Raji (cell line): ENCODE results near the gene LRATD1.

Experiments
- POLR2A ChIP-seq: IDR thresholded peaks from 2 replicates; pipeline ENCODE4 v1.6.1; 2011; ENCODE audit warnings: low read depth, low read length, control low read depth; ENCODE audit not compliant: insufficient read depth

LRATD1 gene

GRCh38 chr2:14621906-14622549 lies 10.5 kb upstream of the LRATD1 start:
- TF ChIP-seq POLR2A: no peak

DNA sequence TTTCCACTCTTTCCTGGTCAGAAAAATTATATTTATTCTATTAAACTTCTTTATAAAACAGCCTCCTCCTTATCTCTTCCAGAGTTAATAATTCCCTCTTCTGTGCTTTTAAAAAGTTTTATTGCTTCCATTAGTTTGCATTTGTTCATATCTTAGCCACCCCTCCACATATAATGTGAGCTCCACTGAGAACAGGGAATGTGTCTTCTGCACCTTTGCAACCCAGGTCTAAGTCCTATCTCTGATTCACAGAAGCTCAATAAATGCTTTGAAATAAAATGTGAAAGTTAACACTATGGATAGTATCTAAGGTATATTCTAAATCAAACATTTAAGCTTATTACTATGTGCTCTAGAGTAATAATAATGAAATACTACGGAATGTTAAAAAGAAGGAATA lies 9.3 kb upstream of the LRATD1 start:
- TF ChIP-seq POLR2A: no peak

- no peak for TF ChIP-seq POLR2A
Observed at GRCh38 chr2:14626873-14627272, 5.6 kb upstream of the LRATD1 start.

- no peak for TF ChIP-seq POLR2A
Observed at GRCh38 chr2:14628901-14629300, 3.6 kb upstream of the LRATD1 start.

DNA sequence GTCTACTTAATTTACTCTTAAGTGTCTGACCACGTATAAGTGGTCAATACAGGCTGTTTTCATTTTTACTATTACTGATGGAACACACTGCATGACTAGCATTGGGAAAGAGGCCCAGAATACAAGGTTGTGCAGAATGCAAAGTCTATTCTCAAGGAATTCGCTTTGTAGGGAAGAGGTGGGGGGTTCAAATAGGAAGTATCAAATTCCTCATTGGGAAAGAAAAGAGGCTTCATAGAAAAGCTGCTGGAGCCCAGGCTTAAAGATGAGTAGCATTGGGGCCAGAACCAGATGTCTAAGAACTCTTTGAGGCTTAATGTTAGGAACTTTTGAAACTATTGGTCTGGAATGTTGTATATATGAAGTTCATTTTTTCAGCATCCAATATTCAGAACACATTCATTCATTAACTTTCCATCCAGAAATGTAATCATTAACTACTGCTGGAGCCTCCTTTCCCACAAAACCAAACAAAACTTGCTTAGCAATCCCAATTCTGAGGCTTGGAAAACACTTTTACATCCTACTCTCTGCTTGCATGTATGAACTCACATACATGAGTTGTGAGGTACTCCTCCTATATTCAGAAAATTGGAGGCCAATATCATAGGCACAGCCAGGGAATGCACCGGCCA lies 994 bp upstream of the LRATD1 start:
- TF ChIP-seq POLR2A: no peak

DNA sequence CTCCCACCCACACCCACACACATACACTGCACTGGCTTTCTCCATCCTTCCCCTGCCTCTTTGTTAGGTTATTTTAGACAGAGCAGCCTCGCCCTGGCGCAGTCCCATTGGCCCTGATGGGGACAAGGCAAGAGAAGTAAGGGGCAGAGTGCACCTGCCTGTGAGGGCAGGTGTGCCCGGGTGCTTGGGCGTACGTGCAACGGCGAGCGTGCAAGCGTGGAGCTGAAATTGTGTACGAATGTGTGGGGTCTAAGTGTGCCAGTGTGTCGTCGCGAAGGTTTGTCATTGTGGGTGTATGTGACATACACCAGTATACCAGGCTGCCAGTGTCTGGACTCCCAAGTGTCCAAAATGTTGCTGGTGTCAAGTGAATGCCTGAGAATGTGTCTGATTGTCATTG lies 544 bp downstream of the LRATD1 start:
- TF ChIP-seq POLR2A: no peak

DNA sequence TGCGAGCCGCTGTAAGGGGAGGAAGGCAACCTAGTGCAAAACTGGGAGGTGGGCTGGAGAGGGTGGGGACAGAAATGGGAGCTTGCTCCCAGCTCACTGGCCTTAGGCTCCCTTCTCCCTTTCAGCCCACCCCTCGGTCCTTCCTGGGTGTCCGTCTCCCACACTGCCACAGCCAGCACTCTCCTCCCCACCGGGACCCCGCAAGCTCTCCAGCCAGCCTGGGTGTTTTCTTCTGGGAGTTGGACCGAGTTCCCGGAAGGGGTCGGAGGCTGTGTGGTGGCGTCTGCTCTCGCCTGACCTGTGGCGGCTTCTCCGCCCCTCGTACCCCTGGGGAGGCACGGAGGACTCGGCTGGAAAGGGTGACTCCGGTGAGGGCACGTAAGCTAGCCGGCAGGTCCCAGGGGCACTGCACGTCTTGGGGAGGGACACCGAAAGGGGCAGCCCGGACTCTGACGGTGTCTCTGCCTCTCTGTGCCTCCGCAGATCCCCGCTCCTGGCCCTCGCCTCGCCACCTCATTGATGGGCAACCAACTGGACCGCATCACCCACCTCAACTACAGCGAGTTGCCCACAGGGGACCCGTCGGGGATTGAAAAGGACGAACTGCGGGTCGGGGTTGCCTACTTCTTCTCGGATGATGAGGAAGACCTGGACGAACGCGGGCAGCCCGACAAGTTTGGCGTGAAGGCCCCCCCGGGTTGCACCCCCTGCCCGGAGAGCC lies 1.1 kb downstream of the LRATD1 start:
- TF ChIP-seq POLR2A: no peak

GRCh38 chr2:14634182-14634488 lies 1.6 kb downstream of the LRATD1 start:
- TF ChIP-seq POLR2A: no peak

DNA sequence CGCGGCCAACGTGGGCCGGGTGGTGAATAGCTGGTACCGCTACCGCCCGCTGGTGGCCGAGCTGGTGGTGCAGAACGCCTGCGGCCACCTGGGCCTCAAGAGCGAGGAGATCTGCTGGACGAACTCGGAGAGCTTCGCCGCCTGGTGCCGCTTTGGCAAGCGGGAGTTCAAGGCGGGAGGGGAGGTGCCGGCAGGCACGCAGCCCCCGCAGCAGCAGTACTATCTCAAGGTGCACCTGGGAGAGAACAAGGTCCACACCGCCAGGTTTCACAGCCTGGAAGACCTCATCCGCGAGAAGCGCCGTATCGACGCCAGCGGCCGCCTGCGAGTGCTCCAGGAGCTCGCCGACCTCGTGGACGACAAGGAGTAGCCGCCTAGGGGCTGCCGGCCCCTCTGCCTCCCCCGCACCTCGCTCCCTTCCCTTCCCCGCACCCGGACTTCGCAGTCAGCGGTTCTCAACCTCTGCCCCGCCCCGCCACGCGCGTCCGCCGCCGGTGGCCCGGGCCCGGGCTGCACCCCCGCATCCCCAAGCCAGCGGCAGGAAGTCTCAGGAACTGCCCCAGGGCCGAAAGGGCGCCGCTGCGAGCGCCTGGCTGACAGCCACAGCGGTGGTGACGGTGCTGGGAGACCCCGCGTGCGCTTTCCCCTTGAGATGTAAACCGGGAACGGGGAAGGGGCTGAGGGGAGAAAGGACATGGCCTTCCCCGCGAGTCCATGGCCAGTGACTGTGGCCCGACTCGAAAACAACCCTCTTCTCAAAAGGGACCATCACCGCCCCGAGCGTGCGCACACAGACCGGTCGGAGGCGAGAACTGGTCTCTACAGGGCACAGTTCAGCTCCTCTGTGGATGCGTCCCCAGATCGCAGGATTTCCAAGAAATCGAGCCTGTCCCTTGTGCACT lies 2.2 kb downstream of the LRATD1 start:
- no peak for TF ChIP-seq POLR2A

DNA sequence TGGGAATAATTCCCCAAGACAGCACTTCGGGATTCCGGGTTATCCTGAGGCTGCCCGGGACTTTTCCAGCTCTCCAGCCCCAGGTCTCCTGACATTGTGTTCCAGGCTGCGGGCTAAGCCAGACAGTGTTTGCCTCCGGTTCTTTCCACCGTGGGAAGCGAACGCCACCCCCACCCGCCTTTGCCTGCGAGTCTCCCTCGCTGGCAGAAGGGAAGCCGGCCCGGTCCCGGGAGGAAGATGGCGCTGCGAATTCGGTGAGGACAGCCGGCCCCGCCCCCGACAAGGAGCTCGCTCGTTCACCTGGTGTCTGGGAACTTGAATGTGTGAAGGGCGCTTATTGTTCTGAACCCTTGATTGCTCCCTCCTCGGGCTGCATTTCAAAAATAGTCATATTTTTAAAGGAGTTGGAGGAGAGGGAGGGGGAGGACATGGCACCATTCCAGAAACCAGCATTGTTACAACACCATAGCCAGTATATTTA lies 2.9 kb downstream of the LRATD1 start:
- no peak for TF ChIP-seq POLR2A

DNA sequence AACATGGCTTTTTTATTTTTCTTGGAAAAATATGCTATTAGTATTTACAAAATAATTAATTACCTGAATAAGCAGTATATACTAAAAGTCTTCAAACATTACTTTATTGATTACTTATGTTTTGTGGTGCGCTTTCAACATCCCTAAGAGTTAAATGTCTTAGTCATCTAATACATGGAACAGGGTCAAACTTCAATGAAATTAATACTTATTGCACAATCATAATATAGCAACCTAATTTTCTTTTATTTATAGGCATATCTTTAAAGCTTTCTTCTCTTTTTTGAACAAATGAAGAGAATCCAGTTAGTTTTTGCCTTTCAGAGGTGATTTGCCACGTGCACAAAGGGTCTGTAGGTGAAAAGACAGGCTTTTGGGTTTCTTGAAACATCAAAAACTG lies 6.0 kb downstream of the LRATD1 start:
- TF ChIP-seq POLR2A: no peak

GRCh38 chr2:14641116-14641515 lies 8.6 kb downstream of the LRATD1 start:
- TF ChIP-seq POLR2A: no peak

DNA sequence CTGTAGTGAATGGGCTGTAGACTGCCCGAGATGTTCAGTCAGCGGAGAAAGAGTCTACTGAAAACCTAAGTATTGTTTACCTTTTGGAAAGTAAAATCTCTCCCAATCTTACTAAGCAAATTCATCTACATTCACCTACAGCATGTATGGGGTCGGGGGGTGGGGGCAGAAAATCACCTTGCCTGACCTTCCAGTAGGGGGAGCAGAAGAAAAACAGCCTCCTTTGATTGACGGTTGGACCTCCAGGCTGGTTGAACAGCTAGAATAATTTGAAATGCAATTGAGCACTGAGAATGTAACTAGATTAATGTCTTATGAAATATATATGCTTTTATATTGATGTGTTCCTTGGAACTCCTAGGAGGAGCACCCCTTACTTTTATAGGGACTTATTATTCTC lies 10.0 kb downstream of the LRATD1 start:
- TF ChIP-seq POLR2A: no peak

GRCh38 chr2:14647714-14648113 lies 15.2 kb downstream of the LRATD1 start:
- TF ChIP-seq POLR2A: no peak

DNA sequence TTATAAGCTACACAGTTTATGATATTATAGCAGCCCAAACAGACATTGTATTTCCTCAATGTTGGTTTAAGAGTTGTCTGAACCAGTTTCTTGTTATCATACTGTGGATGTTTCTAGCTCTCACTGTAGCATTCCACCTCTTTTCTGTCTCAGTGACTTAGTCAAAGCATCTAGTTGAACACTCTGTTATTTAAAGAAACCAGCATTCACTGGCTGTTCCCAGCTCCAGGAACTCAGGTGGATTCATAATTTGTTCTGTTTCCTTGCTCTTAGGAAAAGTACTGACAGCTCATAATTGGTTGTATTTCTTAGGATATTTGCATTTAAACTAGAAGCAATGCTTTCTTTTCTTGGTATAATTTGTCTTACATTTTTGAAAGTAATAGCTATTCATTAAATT lies 17.5 kb downstream of the LRATD1 start:
- no peak for TF ChIP-seq POLR2A
